NB4 (cell line): ENCODE measurements around the gene KIAA1328.

Source experiments
- DNase-seq: peaks from one replicate; pipeline ENCODE4 v3.0.0; 2010; ENCODE audit warnings: low read depth
- H3K4me3 ChIP-seq: one replicate; pipeline ENCODE4 v1.5.1; 2011; ENCODE audit warnings: mild to moderate bottlenecking, low read depth, low read length, moderate library complexity
- CTCF ChIP-seq: IDR thresholded peaks from one replicate; pipeline ENCODE4 v1.5.1; 2012; ENCODE audit warnings: low read depth, low read length
- MAX ChIP-seq: IDR thresholded peaks from 2 replicates; pipeline ENCODE4 v1.6.1; 2011; ENCODE audit warnings: low read depth, low read length
- MYC ChIP-seq: IDR thresholded peaks from 2 replicates; pipeline ENCODE4 v1.6.1; 2011; ENCODE audit warnings: low read depth, low read length
- POLR2A ChIP-seq: IDR thresholded peaks from 2 replicates; pipeline ENCODE4 v1.6.1; 2011; ENCODE audit warnings: mild to moderate bottlenecking; ENCODE audit not compliant: insufficient read length; ENCODE audit errors: extremely low read depth

KIAA1328 gene

GRCh38 chr18:37107748-37108522 lies 279.0 kb downstream of the KIAA1328 start:
- H3K4me3 ChIP-seq, result no peak overlapping the region
- no peak for TF ChIP-seq MYC
- no peak for TF ChIP-seq CTCF
- TF ChIP-seq POLR2A, result no peak
- no peak for TF ChIP-seq MAX
- DNase-seq, result no peak

GRCh38 chr18:37122877-37123276 lies 293.9 kb downstream of the KIAA1328 start:
- no peak for TF ChIP-seq POLR2A
- no peak for TF ChIP-seq MAX
- no peak for TF ChIP-seq MYC
- no peak for TF ChIP-seq CTCF
- DNase-seq, result no peak
- H3K4me3 ChIP-seq, result no peak overlapping the region

GRCh38 chr18:37124516-37124915 lies 295.6 kb downstream of the KIAA1328 start:
- no peak for DNase-seq
- no peak overlapping the region for H3K4me3 ChIP-seq
- TF ChIP-seq POLR2A (no peak), MYC (no peak), MAX (no peak), CTCF (no peak)

GRCh38 chr18:37135177-37135576 lies 306.2 kb downstream of the KIAA1328 start:
- no peak for DNase-seq
- H3K4me3 ChIP-seq, result no peak overlapping the region
- TF ChIP-seq CTCF (no peak), POLR2A (no peak), MAX (no peak), MYC (no peak)

- H3K4me3 ChIP-seq, result no peak overlapping the region
- DNase-seq, result peak; percentile 0
- TF ChIP-seq POLR2A, result no peak
- TF ChIP-seq MYC, result no peak
- no peak for TF ChIP-seq CTCF
- TF ChIP-seq MAX, result no peak
Measured at GRCh38 chr18:37138456-37138855, 309.5 kb downstream of the KIAA1328 start.

GRCh38 chr18:37139876-37140275 lies 310.9 kb downstream of the KIAA1328 start:
- DNase-seq, result no peak
- no peak overlapping the region for H3K4me3 ChIP-seq
- TF ChIP-seq MYC, result no peak
- no peak for TF ChIP-seq MAX
- TF ChIP-seq CTCF, result no peak
- TF ChIP-seq POLR2A, result no peak
